B cell (primary cell): ENCODE results near the gene GOLPH3. TPM values are rescaled to one million over a fixed set of nuclear protein-coding genes. Genes with fewer than 3 reads are reported as not detected.

ENCODE experiments used
- ATAC-seq: fragments of 200-7000 bp; cut with Tn5 transposase; one replicate; pipeline ENCODE4 v1.10.0; 2021; ENCODE audit warnings: low read depth, mild to moderate bottlenecking, moderate number of reproducible peaks, moderate library complexity
- CTCF ChIA-PET: fragments of 350-600 bp; sonication (Branson Sonifier 250); formaldehyde crosslinking; loops from one replicate; lab custom pipeline; 2021; ENCODE audit warnings: antibody characterized with exemption, inconsistent platforms; lab: Charles Lee
- POLR2A ChIA-PET: fragments of 350-600 bp; sonication (Branson Sonifier 250); formaldehyde crosslinking; loops from one replicate; lab custom pipeline; 2021; ENCODE audit warnings: antibody characterized with exemption; lab: Charles Lee
- DNase-seq: peaks from one replicate; pipeline ENCODE4 v3.0.0; 2013
- H2AFZ ChIP-seq: 2 replicates; pipeline ENCODE4 v1.6.1; 2012; ENCODE audit warnings: mild to moderate bottlenecking, low read depth, low read length; ENCODE audit not compliant: insufficient read depth, poor library complexity, severe bottlenecking
- H3K27ac ChIP-seq, 2 donors: 1 replicate in 1 of 2; 2 replicates in 1 of 2; pipeline ENCODE4 v1.5.1; 2012 to 2013; ENCODE audit warnings: low read length in 2 of 2, mild to moderate bottlenecking in 2 of 2, moderate library complexity in 1 of 2
- H3K27me3 ChIP-seq, 4 experiments: fragments of 200-600 bp in 1 of 4; sonication (generic) in 1 of 4; replicated peaks in 1 of 4; 1 replicate in 2 of 4; 2 replicates in 2 of 4; pipeline versions ENCODE4 v1.6.1 to v1.7.0; 2013 to 2016; ENCODE audit warnings: low read length in 3 of 4, mild to moderate bottlenecking in 2 of 4, mixed read lengths in 1 of 4, moderate library complexity in 1 of 4; ENCODE audit not compliant: insufficient read depth in 4 of 4, control insufficient read depth in 3 of 4; ENCODE audit errors: control extremely low read depth in 1 of 4
- H3K36me3 ChIP-seq, 2 experiments: replicated peaks in 1 of 2; 1 replicate in 1 of 2; 2 replicates in 1 of 2; pipeline versions ENCODE4 v1.6.1 to v1.7.1; 2013; ENCODE audit warnings: low read length in 1 of 2; ENCODE audit not compliant: insufficient read depth in 2 of 2, control insufficient read depth in 1 of 2; ENCODE audit errors: control extremely low read depth in 1 of 2, extremely low read depth in 1 of 2
- H3K4me1 ChIP-seq, 2 donors: fragments of 200-600 bp in 1 of 2; sonication (generic) in 1 of 2; 1 replicate in 1 of 2; 2 replicates in 1 of 2; pipeline versions ENCODE4 v1.5.1 to v1.6.1; 2013 to 2017; ENCODE audit warnings: low read length in 2 of 2; ENCODE audit not compliant: control insufficient read depth in 2 of 2, insufficient read depth in 2 of 2
- H3K4me2 ChIP-seq: replicated peaks from 2 replicates; pipeline ENCODE3; 2012; ENCODE audit warnings: mild to moderate bottlenecking, low read depth, low read length; ENCODE audit not compliant: poor library complexity, severe bottlenecking
- H3K4me3 ChIP-seq, 5 experiments: fragments of 200-600 bp in 1 of 5; sonication (generic) in 1 of 5; 1 replicate in 3 of 5; 2 replicates in 2 of 5; pipeline versions ENCODE4 v1.5.1 to v1.7.0; 2011 to 2016; ENCODE audit warnings: low read length in 4 of 5, mild to moderate bottlenecking in 4 of 5, low read depth in 2 of 5, control low read depth in 1 of 5, moderate library complexity in 1 of 5; ENCODE audit not compliant: insufficient read depth in 1 of 5; ENCODE audit errors: control extremely low read depth in 1 of 5, extremely low read depth in 1 of 5
- H3K79me2 ChIP-seq: fragments of 200-600 bp; sonication (generic); one replicate; pipeline ENCODE4 v1.6.0; 2016; ENCODE audit warnings: low read length; ENCODE audit not compliant: control insufficient read depth, insufficient read depth
- H3K9ac ChIP-seq: fragments of 200-600 bp; sonication (generic); 2 replicates; pipeline ENCODE4 v1.6.1; 2017; ENCODE audit warnings: mild to moderate bottlenecking, low read length, moderate library complexity
- H3K9me3 ChIP-seq, 3 donors: one replicate each; pipeline versions ENCODE4 v1.6.1 to v1.7.1; 2013; ENCODE audit warnings: low read length in 2 of 3; ENCODE audit not compliant: control insufficient read depth in 2 of 3, insufficient read depth in 1 of 3; ENCODE audit errors: control extremely low read depth in 1 of 3
- H4K20me1 ChIP-seq: 2 replicates; pipeline ENCODE4 v1.6.0; 2012; ENCODE audit warnings: mild to moderate bottlenecking, low read length; ENCODE audit not compliant: insufficient read depth, control insufficient read depth, poor library complexity, severe bottlenecking
- H3K27ac Mint-ChIP-seq: one replicate; pipeline ENCODE4 v1.8.0; 2021; ENCODE audit warnings: mixed read lengths
- H3K27me3 Mint-ChIP-seq: one replicate; pipeline ENCODE4 v1.8.0; 2021; ENCODE audit warnings: mixed read lengths
- H3K4me1 Mint-ChIP-seq: one replicate; pipeline ENCODE4 v1.8.0; 2021; ENCODE audit warnings: mixed read lengths
- H3K4me3 Mint-ChIP-seq: one replicate; pipeline ENCODE4 v1.8.0; 2021; ENCODE audit warnings: mixed read lengths
- H3K9me3 Mint-ChIP-seq: one replicate; pipeline ENCODE4 v1.8.0; 2022; ENCODE audit warnings: mixed read lengths; ENCODE audit not compliant: insufficient read depth
- EZH2 ChIP-seq: IDR thresholded peaks from 2 replicates; pipeline ENCODE4 v1.6.1; 2012; ENCODE audit warnings: borderline replicate concordance, low read depth, mild to moderate bottlenecking, moderate library complexity, low read length; ENCODE audit not compliant: insufficient read depth, poor library complexity, severe bottlenecking
- WGBS: methylation state at CpG from one replicate; pipeline ENCODE4 v1.1.5; 2013; ENCODE audit warnings: missing lambda C conversion rate; ENCODE audit not compliant: insufficient coverage; 5-methylcytosine and 5-hydroxymethylcytosine counted together
- intact Hi-C: fragments of 100-400 bp; cut with micrococcal nuclease; formaldehyde crosslinking; loops from one replicate; pipeline ENCODE4 v1.10.0; 2022
- polyA plus RNA-seq: library from polyadenylated mRNA; depleted of rRNA; stranded (reverse); fragments of >200 nt; gene quantifications from 2 replicates; pipeline ENCODE4 v1.2.3, GENCODE V29; 2012
- total RNA-seq, 2 donors: library from RNA; stranded (reverse); fragments of 120-200 nt in 1 of 2; gene quantifications; 1 replicate in 1 of 2; 2 replicates in 1 of 2; pipeline versions ENCODE4 v1.2.3 to v1.2.4, GENCODE V29; 2013 to 2022
- TF ChIP-seq, protein P1 (sequence below): fragments of 200-600 bp; IDR thresholded peaks from one replicate; pipeline ENCODE4 v1.8.0; 2022; ENCODE audit warnings: antibody characterized with exemption, mild to moderate bottlenecking

Gene GOLPH3
- total and polyA plus RNA-seq, 2 donors (not counting 1 experiment from before 2014, with no cell fraction given), result 16.2 to 62.6 TPM

DNA sequence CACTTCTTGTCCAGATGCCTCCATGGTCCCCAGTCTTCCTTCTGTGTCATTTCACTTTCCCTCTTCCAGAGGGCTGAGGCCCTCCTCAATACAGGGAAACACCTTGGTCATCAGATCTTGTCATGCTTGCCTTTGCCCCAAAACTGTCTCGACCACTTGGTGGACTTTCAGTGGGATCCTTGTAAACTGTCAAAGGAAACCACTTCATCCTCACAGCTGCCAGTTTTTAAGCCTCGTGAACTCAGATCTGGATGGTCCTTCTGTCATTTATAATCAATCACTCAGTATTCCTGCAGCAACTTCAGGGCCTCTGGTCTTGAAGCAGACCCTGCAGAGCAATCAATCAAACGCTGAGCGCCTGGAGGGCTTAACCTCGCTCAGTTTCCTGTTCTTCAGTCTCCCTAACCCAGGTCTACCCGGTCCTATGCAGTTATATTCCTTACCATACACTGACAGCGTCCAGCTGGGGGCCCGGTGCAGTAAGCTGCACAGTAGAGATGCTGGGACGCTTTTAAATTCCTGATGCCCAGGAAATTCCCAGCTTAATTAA is 74.6 kb downstream of the GOLPH3 start:
- DNase-seq (no peak), ATAC-seq (no peak)
- Histone ChIP-seq H3K4me2 (no peak overlapping the region), H3K27me3 (no peaks in the 10 kb centered on the region), H2AFZ (no peak overlapping the region), H3K4me3 (no peak overlapping the region), H3K9ac (no peak overlapping the region), H3K36me3 (peaks cover 0 to 23% of the 10 kb centered on the region in 2 experiments), H3K9me3 (no peaks in the 10 kb centered on the region), H3K79me2 (no peaks in the 10 kb centered on the region), H4K20me1 (no peaks in the 10 kb centered on the region), H3K4me1 (no peaks in the 10 kb centered on the region), H3K27ac (no peak overlapping the region)
- ChIA-PET POLR2A (no interaction called here), CTCF (no interaction called here)
- intact Hi-C loops, result no loop called here
- H3K4me3 Mint-ChIP-seq, result no peak overlapping the region
- no peak overlapping the region for H3K27ac Mint-ChIP-seq
- H3K27me3 Mint-ChIP-seq, result no peaks in the 10 kb centered on the region
- 85% methylated on average over 9 of the region's 9 CpGs for WGBS
- no peaks in the 10 kb centered on the region for H3K4me1 Mint-ChIP-seq
- TF ChIP-seq, protein P1, sequence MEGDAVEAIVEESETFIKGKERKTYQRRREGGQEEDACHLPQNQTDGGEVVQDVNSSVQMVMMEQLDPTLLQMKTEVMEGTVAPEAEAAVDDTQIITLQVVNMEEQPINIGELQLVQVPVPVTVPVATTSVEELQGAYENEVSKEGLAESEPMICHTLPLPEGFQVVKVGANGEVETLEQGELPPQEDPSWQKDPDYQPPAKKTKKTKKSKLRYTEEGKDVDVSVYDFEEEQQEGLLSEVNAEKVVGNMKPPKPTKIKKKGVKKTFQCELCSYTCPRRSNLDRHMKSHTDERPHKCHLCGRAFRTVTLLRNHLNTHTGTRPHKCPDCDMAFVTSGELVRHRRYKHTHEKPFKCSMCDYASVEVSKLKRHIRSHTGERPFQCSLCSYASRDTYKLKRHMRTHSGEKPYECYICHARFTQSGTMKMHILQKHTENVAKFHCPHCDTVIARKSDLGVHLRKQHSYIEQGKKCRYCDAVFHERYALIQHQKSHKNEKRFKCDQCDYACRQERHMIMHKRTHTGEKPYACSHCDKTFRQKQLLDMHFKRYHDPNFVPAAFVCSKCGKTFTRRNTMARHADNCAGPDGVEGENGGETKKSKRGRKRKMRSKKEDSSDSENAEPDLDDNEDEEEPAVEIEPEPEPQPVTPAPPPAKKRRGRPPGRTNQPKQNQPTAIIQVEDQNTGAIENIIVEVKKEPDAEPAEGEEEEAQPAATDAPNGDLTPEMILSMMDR, result no peak
- no peak for TF ChIP-seq EZH2
- H3K9me3 Mint-ChIP-seq, result no peaks in the 10 kb centered on the region

DNA sequence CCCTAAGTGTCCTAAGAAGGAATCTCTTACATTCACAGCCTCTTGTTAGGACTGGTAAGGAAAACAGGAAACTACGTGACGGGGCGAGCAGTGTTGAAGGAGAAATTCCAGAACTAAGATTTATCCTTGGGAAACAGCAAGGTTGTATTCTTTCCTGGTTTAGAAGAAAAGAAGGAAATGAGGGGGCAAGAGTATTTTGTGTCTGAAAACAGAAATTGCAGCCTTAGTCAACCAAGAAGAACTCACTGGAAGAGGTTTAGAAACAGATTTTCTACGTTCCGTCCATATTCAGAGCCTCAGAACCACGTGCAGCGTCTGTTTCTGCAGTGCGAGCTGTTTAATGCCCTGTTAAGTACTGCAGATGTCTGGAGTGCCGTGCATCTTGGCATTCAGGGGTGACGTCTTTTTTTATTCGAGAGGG is 75.2 kb downstream of the GOLPH3 start:
- H3K4me1 Mint-ChIP-seq, result no peaks in the 10 kb centered on the region

More for the DNA sequence above, 75.2 kb downstream of the GOLPH3 start:
- Histone ChIP-seq H3K9me3 (no peaks in the 10 kb centered on the region), H3K4me2 (no peak overlapping the region), H3K9ac (no peak overlapping the region), H3K79me2 (no peaks in the 10 kb centered on the region), H3K4me1 (no peaks in the 10 kb centered on the region), H3K36me3 (peaks cover 0 to 21% of the 10 kb centered on the region in 2 experiments), H3K27me3 (no peaks in the 10 kb centered on the region), H2AFZ (no peak overlapping the region), H4K20me1 (no peaks in the 10 kb centered on the region), H3K4me3 (no peak overlapping the region), H3K27ac (no peak overlapping the region)
- ATAC-seq (no peak), DNase-seq (no peak)
- H3K27ac Mint-ChIP-seq, result no peak overlapping the region
- POLR2A ChIA-PET, result no interaction called here
- H3K27me3 Mint-ChIP-seq, result no peaks in the 10 kb centered on the region
- CTCF ChIA-PET, result no interaction called here
- TF ChIP-seq, protein P1, result no peak
- TF ChIP-seq EZH2, result no peak
- intact Hi-C loops, result no loop called here
- H3K4me3 Mint-ChIP-seq, result no peak overlapping the region
- 100% methylated on average over 7 of the region's 11 CpGs for WGBS
- H3K9me3 Mint-ChIP-seq, result no peaks in the 10 kb centered on the region
